Stimulated activated CD4-positive, alpha-beta T cell treated with anti-CD3 and anti-CD28 coated beads, Interleukin-15, amount 100 ng/mL, for 48 hours (primary cell): ENCODE results near the gene RARS1.

Source experiments
- DNase-seq, 2 donors: peaks; one replicate each; pipeline ENCODE4 v3.0.0-alpha.2; 2020; ENCODE audit warnings: low read depth in 2 of 2

The RARS1 gene

DNA sequence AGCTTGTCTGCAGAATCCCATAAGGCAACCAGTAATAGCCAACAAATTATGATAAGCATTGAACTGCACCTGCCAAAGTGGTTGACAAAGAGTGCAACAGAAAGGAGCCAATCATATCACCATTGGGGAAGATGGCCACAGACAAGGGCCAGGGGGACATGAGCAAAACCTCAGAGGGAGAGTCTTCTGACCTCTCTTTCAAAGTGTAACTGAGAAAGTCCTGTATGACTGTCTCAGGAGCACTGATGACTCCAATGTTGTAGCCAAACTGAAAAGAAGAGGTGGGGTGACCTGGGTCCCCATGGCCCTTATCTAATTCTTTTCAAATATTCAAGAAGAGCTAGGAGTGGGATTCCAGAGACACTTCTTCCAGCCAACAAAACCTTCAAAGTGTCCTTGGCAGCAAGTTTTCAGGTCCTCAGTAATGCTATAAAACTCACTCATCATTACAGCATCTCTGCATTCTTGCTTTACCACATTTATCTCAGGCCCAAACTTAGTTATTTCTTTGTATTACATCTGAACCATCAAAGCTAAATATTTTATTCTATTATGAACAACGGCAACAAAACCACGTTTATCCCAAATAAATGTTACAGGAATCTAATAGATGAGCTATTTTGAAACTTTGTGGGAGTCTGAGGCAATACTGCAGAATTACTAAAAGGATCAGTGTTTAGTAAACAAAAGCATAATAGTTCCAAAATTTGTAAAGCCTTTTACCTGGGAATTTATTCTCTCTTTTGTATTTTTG lies 67.3 kb downstream of the RARS1 start:
- no peak for DNase-seq

- no peak for DNase-seq
These were observed 71.1 kb downstream of the RARS1 start for GRCh38 chr5:168557389-168557788.

- DNase-seq: no peak
These were observed 76.0 kb downstream of the RARS1 start for GRCh38 chr5:168562279-168562678.

GRCh38 chr5:168563959-168564358 lies 77.7 kb downstream of the RARS1 start:
- no peak for DNase-seq

- DNase-seq: no peak
These were observed 82.5 kb downstream of the RARS1 start for GRCh38 chr5:168568738-168569137.
